ENCODE results near the gene DTYMK. TPM values are rescaled to one million over a fixed set of nuclear protein-coding genes. Genes with fewer than 3 reads are reported as not detected.

DTYMK gene
- total and polyA plus RNA-seq, 2 of the 8 experiments (the other 6 are each of a cell fraction or from before 2014, with no cell fraction given): 58.3 to 69.9 TPM

GRCh38 chr2:241708879-241709278, 22.3 kb upstream of the DTYMK start:
- H3K27me3 ChIP-seq (replicated peaks in 1 of 4; ENCODE audit: control insufficient read depth in 3 of 4, extremely low read depth in 1 of 4, insufficient read depth in 3 of 4, low read length in 3 of 4): no peaks in the 10 kb centered on the region

More at GRCh38 chr2:241708879-241709278, 22.3 kb upstream of the DTYMK start:
- H3K18ac ChIP-seq (ENCODE audit: extremely low read depth, low read length): no peak overlapping the region
- no peaks in the 10 kb centered on the region for H3K9me3 ChIP-seq (ENCODE audit: insufficient read depth in 2 of 2, low read depth in 1 of 2, low read length in 1 of 2)
- no peak overlapping the region for H2BK5ac ChIP-seq (ENCODE audit: low read depth, low read length)
- no peak overlapping the region for H4K5ac ChIP-seq (ENCODE audit: insufficient read length, low read depth, low read length)
- no peak for FAIRE-seq
- no peak overlapping the region for H3K14ac ChIP-seq (ENCODE audit: insufficient read length)
- peaks cover 2% of the 10 kb centered on the region; the same call in 1 of the 2 replicates for H3K79me1 ChIP-seq (ENCODE audit: low read depth, low read length)
- no peaks in the 10 kb centered on the region for H3K4me1 ChIP-seq (replicated peaks in 1 of 4; ENCODE audit: control insufficient read depth in 3 of 4, insufficient read depth in 4 of 4, low read length in 3 of 4)
- no peak overlapping the region for H2BK120ac ChIP-seq (replicated peaks; ENCODE audit: low read depth, low read length)
- no peak overlapping the region for H2AK5ac ChIP-seq (ENCODE audit: low read depth, low read length)
- H4K8ac ChIP-seq (ENCODE audit: extremely low read depth, insufficient read depth, low read length): no peak overlapping the region
- no peaks in the 10 kb centered on the region; the same call in 1 of the 2 replicates for H3K23me2 ChIP-seq (ENCODE audit: low read depth, low read length)
- 85% methylated on average over 10 of the region's 10 CpGs; no CpG with 5 or more reads in 1 of the 2 experiments for WGBS, 2 experiments (ENCODE audit: extremely low coverage in 1 of 2, insufficient coverage in 1 of 2, insufficient read length in 1 of 2, insufficient replicate concordance in 2 of 2, low coverage in 1 of 2, low lambda C conversion rate in 2 of 2, missing lambda C conversion rate in 1 of 2)
- H4K20me1 ChIP-seq (replicated peaks in 1 of 2; ENCODE audit: control insufficient read depth in 1 of 2, insufficient read depth in 2 of 2, low read length in 2 of 2): peaks cover 2 to 10% of the 10 kb centered on the region in 2 experiments
- no peak for TF ChIP-seq YY1 (IDR thresholded peaks at IDR 0.05; ENCODE audit: low read depth, low read length)
- no peak for TF ChIP-seq SIRT6 (IDR thresholded peaks at IDR 0.05; ENCODE audit: low read length)
- TF ChIP-seq TAF1 (IDR thresholded peaks at IDR 0.05; ENCODE audit: low read depth, low read length): no peak
- no peak for TF ChIP-seq HDAC2 (IDR thresholded peaks at IDR 0.05; ENCODE audit: borderline replicate concordance in 1 of 2, low read depth in 2 of 2, low read length in 2 of 2)
- no peak for TF ChIP-seq SP4 (IDR thresholded peaks at IDR 0.05; ENCODE audit: low read length)
- no peak for TF ChIP-seq EZH2 (IDR thresholded peaks at IDR 0.05; ENCODE audit: low read depth, low read length, severe bottlenecking)
- TF ChIP-seq CEBPB (IDR thresholded peaks at IDR 0.05; ENCODE audit: low read depth, low read length): no peak
- no peak for TF ChIP-seq CBX8 (IDR thresholded peaks at IDR 0.05; ENCODE audit: borderline replicate concordance, low read depth, low read length)
- TF ChIP-seq EGR1 (IDR thresholded peaks at IDR 0.05; ENCODE audit: borderline replicate concordance, low read depth, low read length): no peak
- TF ChIP-seq TCF12 (IDR thresholded peaks at IDR 0.05; ENCODE audit: low read depth, low read length): no peak
- H2BK12ac ChIP-seq (ENCODE audit: low read depth, low read length): no peak overlapping the region
- no peak overlapping the region for H2BK15ac ChIP-seq (ENCODE audit: low read length)
- H3K56ac ChIP-seq (replicated peaks; ENCODE audit: insufficient read length, low read depth, low read length): peak overlapping the region; percentile 83
- H2BK20ac ChIP-seq (ENCODE audit: low read length): peak overlapping the region; percentile 72; the same call in 1 of the 2 replicates
- ChIA-PET CTCF (ENCODE audit: partially characterized antibody) (interaction anchor here (0.9 to 3.1 kb wide), 4 partner anchors 11 to 31 kb away, joined by 3 to 11 read pairs (median 4); no protein-coding TSS in a partner anchor), POLR2A (ENCODE audit: partially characterized antibody) (interaction anchor here (1.3 kb wide), 1 partner anchor 9 kb away, joined by 7 read pairs; no protein-coding TSS in a partner anchor)
- no peak overlapping the region for H3K27ac ChIP-seq (ENCODE audit: low read depth, low read length)
- H3K4ac ChIP-seq (replicated peaks; ENCODE audit: insufficient read length, low read depth, low read length): no peak overlapping the region
- H3K4me3 ChIP-seq (ENCODE audit: extremely low read depth in 1 of 4, insufficient read depth in 2 of 4, low read depth in 3 of 4, low read length in 4 of 4): no peak overlapping the region
- DNase-seq (ENCODE audit: low read depth in 1 of 2, low spot score in 2 of 2): no peak
- no peak overlapping the region for H4K91ac ChIP-seq (replicated peaks; ENCODE audit: insufficient read length, low read length)
- no peak overlapping the region for H3K4me2 ChIP-seq (ENCODE audit: insufficient read depth in 1 of 2, low read depth in 2 of 2, low read length in 2 of 2)
- peaks cover 1 to 8% of the 10 kb centered on the region in 2 experiments; a peak in 2 of 4 replicates for H3K79me2 ChIP-seq (ENCODE audit: control insufficient read depth in 1 of 2, insufficient read depth in 2 of 2, low read length in 2 of 2)
- H2AFZ ChIP-seq (ENCODE audit: low read length): no peak overlapping the region
- H3K36me3 ChIP-seq (ENCODE audit: control insufficient read depth in 2 of 4, insufficient read depth in 4 of 4, low read length in 3 of 4): peaks cover 25 to 72% (median 51%) of the 10 kb centered on the region in 4 experiments
- H3K23ac ChIP-seq (ENCODE audit: insufficient read length): no peak overlapping the region
- no peak overlapping the region for H3K9ac ChIP-seq (replicated peaks in 1 of 4; ENCODE audit: extremely low read depth in 1 of 4, low read depth in 3 of 4, low read length in 3 of 4)
